ENCODE measurements around the gene RIIAD1.

Gene RIIAD1

DNA sequence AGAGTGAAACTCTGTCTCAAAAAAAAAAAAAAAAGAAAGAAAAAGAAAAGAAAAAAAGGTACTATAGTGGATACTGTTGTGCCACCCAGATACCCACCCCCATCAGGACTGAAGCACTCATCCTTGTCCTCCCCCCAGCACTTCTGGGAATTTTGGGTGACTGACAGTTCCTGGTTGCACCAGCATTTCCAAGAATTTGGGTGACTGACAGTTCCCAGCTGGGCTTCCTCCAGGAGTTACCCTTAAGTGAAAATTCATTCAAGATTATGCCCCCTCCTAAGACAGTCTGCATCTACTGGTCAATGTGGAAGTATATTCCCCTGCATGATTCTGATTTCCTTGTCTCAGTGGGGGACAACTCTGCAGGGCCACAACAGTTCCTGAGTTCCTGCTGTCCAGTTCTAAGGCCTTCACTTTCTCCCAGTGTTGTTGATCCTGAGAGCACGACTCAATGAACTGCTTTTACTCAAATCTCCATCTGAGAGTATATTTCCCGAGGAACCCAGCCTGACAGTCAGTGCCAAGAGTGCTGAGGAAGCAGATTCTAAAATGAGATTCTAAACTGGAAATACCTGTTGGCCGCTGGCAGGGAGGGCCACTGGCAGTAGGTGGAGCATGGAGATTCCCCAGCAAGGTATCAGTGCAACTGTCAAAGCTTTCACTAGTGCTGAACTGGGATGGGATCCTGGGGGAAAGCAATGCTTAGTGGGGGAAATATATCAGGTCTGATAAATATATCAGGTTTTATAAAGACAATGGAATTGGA is 18.5 kb downstream of the RIIAD1 start:
- Histone ChIP-seq H3K4me2 (ENCODE audit: low read length) (no peak overlapping the region), H3K27ac (ENCODE audit: low read depth, low read length) (no peak overlapping the region), H3K4me1 (ENCODE audit: control insufficient read depth, low read length) (no peaks in the 10 kb centered on the region), H4K20me1 (ENCODE audit: control insufficient read depth, insufficient read depth, low read depth, low read length) (no peaks in the 10 kb centered on the region), H3K9me3 (ENCODE audit: control insufficient read depth, insufficient read depth, low read length) (peaks cover 14% of the 10 kb centered on the region), H3K9me2 (replicated peaks; ENCODE audit: control insufficient read depth, low read length) (no peaks in the 10 kb centered on the region), H3K79me2 (ENCODE audit: control insufficient read depth, low read length) (no peaks in the 10 kb centered on the region), H3K27me3 (ENCODE audit: control insufficient read depth, low read length) (peaks cover 27% of the 10 kb centered on the region), H3K36me3 (ENCODE audit: control insufficient read depth, low read length) (no peaks in the 10 kb centered on the region), H3K4me3 (ENCODE audit: low read length) (no peak overlapping the region), H3F3A (ENCODE audit: control insufficient read depth, insufficient read depth) (no peaks in the 10 kb centered on the region)
- no peak for TF ChIP-seq CTCF (IDR thresholded peaks at IDR 0.05; ENCODE audit: low read depth, low read length, poor library complexity, severe bottlenecking)
- TF ChIP-seq EZH2phosphoT487 (IDR thresholded peaks at IDR 0.05; ENCODE audit: borderline replicate concordance, low read length), result no peak

DNA sequence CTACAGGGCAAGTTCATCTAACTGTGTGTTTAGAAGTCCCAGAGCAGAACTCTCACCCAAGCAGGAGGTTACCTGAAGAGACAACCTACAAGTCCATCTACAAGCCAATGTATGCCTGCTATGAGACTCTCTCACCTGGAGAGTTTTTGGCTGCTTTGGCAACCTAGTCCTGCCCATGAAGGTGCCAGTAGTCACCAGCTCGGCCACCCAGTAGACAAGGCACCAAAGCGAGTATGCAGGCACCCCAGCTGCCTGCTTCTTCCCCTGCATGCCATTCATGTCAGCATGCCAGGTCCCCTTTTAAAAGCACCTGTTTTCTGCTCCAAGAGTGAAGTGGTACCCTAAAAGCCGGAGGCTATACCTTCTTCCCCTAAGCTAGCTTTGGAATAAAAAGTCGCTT is 20.2 kb downstream of the RIIAD1 start:
- Histone ChIP-seq H3K27ac (ENCODE audit: low read depth, low read length) (no peak overlapping the region), H3K4me3 (ENCODE audit: low read length) (no peak overlapping the region), H3F3A (ENCODE audit: control insufficient read depth, insufficient read depth) (no peaks in the 10 kb centered on the region), H3K9me2 (replicated peaks; ENCODE audit: control insufficient read depth, low read length) (no peaks in the 10 kb centered on the region), H3K4me1 (ENCODE audit: control insufficient read depth, low read length) (no peaks in the 10 kb centered on the region), H3K36me3 (ENCODE audit: control insufficient read depth, low read length) (no peaks in the 10 kb centered on the region), H4K20me1 (ENCODE audit: control insufficient read depth, insufficient read depth, low read depth, low read length) (no peaks in the 10 kb centered on the region), H3K4me2 (ENCODE audit: low read length) (no peak overlapping the region), H3K79me2 (ENCODE audit: control insufficient read depth, low read length) (no peaks in the 10 kb centered on the region), H3K27me3 (ENCODE audit: control insufficient read depth, low read length) (peaks cover 36% of the 10 kb centered on the region), H3K9me3 (ENCODE audit: control insufficient read depth, insufficient read depth, low read length) (peaks cover 14% of the 10 kb centered on the region)
- TF ChIP-seq EZH2phosphoT487 (IDR thresholded peaks at IDR 0.05; ENCODE audit: borderline replicate concordance, low read length) (no peak), CTCF (IDR thresholded peaks at IDR 0.05; ENCODE audit: low read depth, low read length, poor library complexity, severe bottlenecking) (no peak)

- no peaks in the 10 kb centered on the region for H3K9me2 ChIP-seq (replicated peaks; ENCODE audit: control insufficient read depth, low read length)
- H3F3A ChIP-seq (ENCODE audit: control insufficient read depth, insufficient read depth), result no peaks in the 10 kb centered on the region
- no peak overlapping the region for H3K4me3 ChIP-seq (ENCODE audit: low read length)
- H4K20me1 ChIP-seq (ENCODE audit: control insufficient read depth, insufficient read depth, low read depth, low read length), result no peaks in the 10 kb centered on the region
- H3K4me2 ChIP-seq (ENCODE audit: low read length), result no peak overlapping the region
- H3K9me3 ChIP-seq (ENCODE audit: control insufficient read depth, insufficient read depth, low read length), result no peaks in the 10 kb centered on the region
- no peak for TF ChIP-seq CTCF (IDR thresholded peaks at IDR 0.05; ENCODE audit: low read depth, low read length, poor library complexity, severe bottlenecking)
- TF ChIP-seq EZH2phosphoT487 (IDR thresholded peaks at IDR 0.05; ENCODE audit: borderline replicate concordance, low read length), result no peak
- H3K4me1 ChIP-seq (ENCODE audit: control insufficient read depth, low read length), result peaks cover 4% of the 10 kb centered on the region; the same call in 1 of the 2 replicates
- H3K79me2 ChIP-seq (ENCODE audit: control insufficient read depth, low read length), result no peaks in the 10 kb centered on the region
- H3K27me3 ChIP-seq (ENCODE audit: control insufficient read depth, low read length), result no peaks in the 10 kb centered on the region
- no peak overlapping the region for H3K27ac ChIP-seq (ENCODE audit: low read depth, low read length)
- H3K36me3 ChIP-seq (ENCODE audit: control insufficient read depth, low read length), result peaks cover 30% of the 10 kb centered on the region
These were observed 35.0 kb downstream of the RIIAD1 start for GRCh38 chr1:151756291-151756690.

All from DOHH2 (cell line).